GM18511 (cell line): ENCODE measurements around the gene RNPEP.
"Not testable (repeated sequence)": the region's sequence is repeated elsewhere in the genome, so short reads cannot be mapped to it uniquely, and the experiment has no call there.

Experiments used
- ATAC-seq: cut with Tn5 transposase; IDR thresholded peaks from one replicate; pipeline ENCODE4 v1.9.1; 2021; ENCODE audit warnings: mild to moderate bottlenecking, moderate library complexity; ENCODE audit not compliant: unreplicated experiment

The RNPEP gene

GRCh38 chr1:202034149-202034682, 51.8 kb downstream of the RNPEP start:
- ATAC-seq, result peak; percentile 18

- ATAC-seq, result peak; percentile 86
Measured at GRCh38 chr1:202034683-202035462, 52.4 kb downstream of the RNPEP start.

- ATAC-seq, result no peak
Measured at GRCh38 chr1:202036595-202037387, 54.3 kb downstream of the RNPEP start.

GRCh38 chr1:202037706-202038296, 55.4 kb downstream of the RNPEP start:
- ATAC-seq, result no peak

- peak; percentile 45 for ATAC-seq
Measured at GRCh38 chr1:202038688-202039346, 56.4 kb downstream of the RNPEP start.

- no peak for ATAC-seq
Measured at GRCh38 chr1:202045705-202046104, 63.3 kb downstream of the RNPEP start.

- ATAC-seq, result no peak
Measured at GRCh38 chr1:202046227-202046626, 63.8 kb downstream of the RNPEP start.

- no peak for ATAC-seq
Measured at GRCh38 chr1:202046748-202047708, 64.6 kb downstream of the RNPEP start.

GRCh38 chr1:202047977-202048376, 65.5 kb downstream of the RNPEP start:
- ATAC-seq, result no peak

GRCh38 chr1:202049129-202049528, 66.7 kb downstream of the RNPEP start:
- no peak for ATAC-seq

GRCh38 chr1:202054094-202054493, 71.6 kb downstream of the RNPEP start:
- no peak for ATAC-seq

- ATAC-seq, result not testable (repeated sequence)
Measured at GRCh38 chr1:202054673-202055072, 72.2 kb downstream of the RNPEP start.
